ENCODE results near the gene CYP19A1. TPM values are rescaled to one million over a fixed set of nuclear protein-coding genes. Genes with fewer than 3 reads are reported as not detected.

The CYP19A1 gene
- total RNA-seq, 1 donor from 2014 or later: not detected

GRCh38 chr15:51321316-51321715 lies 17.1 kb downstream of the CYP19A1 start:
- Histone ChIP-seq H3K36me3 (ENCODE audit: control insufficient read depth, insufficient read depth, low read length) (no peaks in the 10 kb centered on the region), H3K4me3 (ENCODE audit: low read depth, low read length) (no peak overlapping the region), H3K27me3 (ENCODE audit: control insufficient read depth, insufficient read depth, low read length) (no peaks in the 10 kb centered on the region)
- TF ChIP-seq CTCF (IDR thresholded peaks at IDR 0.05; ENCODE audit: insufficient read depth, low read length, poor library complexity, severe bottlenecking): no peak
- DNase-seq (ENCODE audit: low read depth): no peak

- Histone ChIP-seq H3K4me3 (ENCODE audit: low read depth, low read length) (no peak overlapping the region), H3K36me3 (ENCODE audit: control insufficient read depth, insufficient read depth, low read length) (no peaks in the 10 kb centered on the region), H3K27me3 (ENCODE audit: control insufficient read depth, insufficient read depth, low read length) (no peaks in the 10 kb centered on the region)
- DNase-seq (ENCODE audit: low read depth): no peak
- TF ChIP-seq CTCF (IDR thresholded peaks at IDR 0.05; ENCODE audit: insufficient read depth, low read length, poor library complexity, severe bottlenecking): no peak
Measured at GRCh38 chr15:51320843-51321242, 17.6 kb downstream of the CYP19A1 start.

GRCh38 chr15:51319539-51319938 lies 18.9 kb downstream of the CYP19A1 start:
- Histone ChIP-seq H3K36me3 (ENCODE audit: control insufficient read depth, insufficient read depth, low read length) (no peaks in the 10 kb centered on the region), H3K4me3 (ENCODE audit: low read depth, low read length) (no peak overlapping the region), H3K27me3 (ENCODE audit: control insufficient read depth, insufficient read depth, low read length) (no peaks in the 10 kb centered on the region)
- no peak for DNase-seq (ENCODE audit: low read depth)
- no peak for TF ChIP-seq CTCF (IDR thresholded peaks at IDR 0.05; ENCODE audit: insufficient read depth, low read length, poor library complexity, severe bottlenecking)

- Histone ChIP-seq H3K36me3 (ENCODE audit: control insufficient read depth, insufficient read depth, low read length) (no peaks in the 10 kb centered on the region), H3K4me3 (ENCODE audit: low read depth, low read length) (no peak overlapping the region), H3K27me3 (ENCODE audit: control insufficient read depth, insufficient read depth, low read length) (no peaks in the 10 kb centered on the region)
- no peak for DNase-seq (ENCODE audit: low read depth)
- TF ChIP-seq CTCF (IDR thresholded peaks at IDR 0.05; ENCODE audit: insufficient read depth, low read length, poor library complexity, severe bottlenecking): no peak
Measured at GRCh38 chr15:51318382-51319150, 19.8 kb downstream of the CYP19A1 start.

- no peaks in the 10 kb centered on the region for H3K27me3 ChIP-seq (ENCODE audit: control insufficient read depth, insufficient read depth, low read length)
- H3K4me3 ChIP-seq (ENCODE audit: low read depth, low read length): no peak overlapping the region
- TF ChIP-seq CTCF (IDR thresholded peaks at IDR 0.05; ENCODE audit: insufficient read depth, low read length, poor library complexity, severe bottlenecking): no peak
Measured at GRCh38 chr15:51316636-51317035, 21.8 kb downstream of the CYP19A1 start.

GRCh38 chr15:51315726-51316125 lies 22.7 kb downstream of the CYP19A1 start:
- Histone ChIP-seq H3K27me3 (ENCODE audit: control insufficient read depth, insufficient read depth, low read length) (no peaks in the 10 kb centered on the region), H3K36me3 (ENCODE audit: control insufficient read depth, insufficient read depth, low read length) (no peaks in the 10 kb centered on the region), H3K4me3 (ENCODE audit: low read depth, low read length) (no peak overlapping the region)
- no peak for DNase-seq (ENCODE audit: low read depth)
- TF ChIP-seq CTCF (IDR thresholded peaks at IDR 0.05; ENCODE audit: insufficient read depth, low read length, poor library complexity, severe bottlenecking): no peak

More at GRCh38 chr15:51316636-51317035, 21.8 kb downstream of the CYP19A1 start:
- no peaks in the 10 kb centered on the region for H3K36me3 ChIP-seq (ENCODE audit: control insufficient read depth, insufficient read depth, low read length)
- DNase-seq (ENCODE audit: low read depth): no peak
